Adrenal gland (tissue), 5 donors: ENCODE data around the gene WDR26.

Source experiments
- POLR2A ChIP-seq, 2 donors: fragments of 450-650 bp; IDR thresholded peaks; one replicate each; pipeline ENCODE4 v1.6.1; 2017; ENCODE audit warnings: antibody characterized with exemption in 2 of 2, mild to moderate bottlenecking in 2 of 2, moderate library complexity in 1 of 2
- TF ChIP-seq, protein P1 (sequence below), 6 experiments: fragments of 450-650 bp in 4 of 6; fragments of 200-600 bp in 2 of 6; sonication (generic) in 1 of 6; IDR thresholded peaks; 1 replicate in 5 of 6; 2 replicates in 1 of 6; pipeline versions ENCODE4 v1.5.1 to v1.8.0; 2016 to 2021; ENCODE audit warnings: antibody characterized with exemption in 6 of 6, mild to moderate bottlenecking in 2 of 6, moderate library complexity in 1 of 6
- donor health status: DM: no; HTN: no; CAD: no.

DNA sequence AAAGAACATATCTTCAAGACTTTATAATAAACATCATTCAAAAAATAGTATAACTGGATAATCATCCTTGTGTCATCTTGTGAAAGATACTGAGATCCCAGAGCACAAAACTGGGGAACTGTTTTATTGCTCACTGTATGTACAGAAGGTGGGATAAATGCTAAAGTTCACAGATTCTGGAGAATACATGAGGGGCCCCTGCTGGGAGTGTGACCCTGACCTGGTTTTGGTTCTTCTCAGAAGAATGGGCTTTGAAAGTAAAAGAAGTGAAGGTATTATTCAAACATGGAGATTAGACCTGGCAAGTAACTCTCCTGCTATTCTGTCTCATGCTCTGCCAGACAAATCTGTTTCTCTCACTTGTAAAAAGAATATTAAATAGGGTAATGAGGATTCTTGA lies 14.5 kb downstream of the WDR26 start:
- TF ChIP-seq, protein P1, sequence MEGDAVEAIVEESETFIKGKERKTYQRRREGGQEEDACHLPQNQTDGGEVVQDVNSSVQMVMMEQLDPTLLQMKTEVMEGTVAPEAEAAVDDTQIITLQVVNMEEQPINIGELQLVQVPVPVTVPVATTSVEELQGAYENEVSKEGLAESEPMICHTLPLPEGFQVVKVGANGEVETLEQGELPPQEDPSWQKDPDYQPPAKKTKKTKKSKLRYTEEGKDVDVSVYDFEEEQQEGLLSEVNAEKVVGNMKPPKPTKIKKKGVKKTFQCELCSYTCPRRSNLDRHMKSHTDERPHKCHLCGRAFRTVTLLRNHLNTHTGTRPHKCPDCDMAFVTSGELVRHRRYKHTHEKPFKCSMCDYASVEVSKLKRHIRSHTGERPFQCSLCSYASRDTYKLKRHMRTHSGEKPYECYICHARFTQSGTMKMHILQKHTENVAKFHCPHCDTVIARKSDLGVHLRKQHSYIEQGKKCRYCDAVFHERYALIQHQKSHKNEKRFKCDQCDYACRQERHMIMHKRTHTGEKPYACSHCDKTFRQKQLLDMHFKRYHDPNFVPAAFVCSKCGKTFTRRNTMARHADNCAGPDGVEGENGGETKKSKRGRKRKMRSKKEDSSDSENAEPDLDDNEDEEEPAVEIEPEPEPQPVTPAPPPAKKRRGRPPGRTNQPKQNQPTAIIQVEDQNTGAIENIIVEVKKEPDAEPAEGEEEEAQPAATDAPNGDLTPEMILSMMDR (IDR thresholded peaks at IDR 0.05): no peak
- TF ChIP-seq POLR2A (IDR thresholded peaks at IDR 0.05): no peak
